HG03103 (cell line): Measurements from ENCODE around the gene CCNE1.
"Not testable (repeated sequence)": the region's sequence is repeated elsewhere in the genome, so short reads cannot be mapped to it uniquely, and the experiment has no call there.

Source experiments
- ATAC-seq: cut with Tn5 transposase; IDR thresholded peaks from one replicate; pipeline ENCODE4 v1.9.1; 2021; ENCODE audit warnings: low read depth; ENCODE audit not compliant: unreplicated experiment

Gene CCNE1

GRCh38 chr19:29785955-29786589, 25.7 kb upstream of the CCNE1 start:
- no peak for ATAC-seq

GRCh38 chr19:29787281-29787680, 24.5 kb upstream of the CCNE1 start:
- no peak for ATAC-seq

GRCh38 chr19:29789007-29789406, 22.8 kb upstream of the CCNE1 start:
- no peak for ATAC-seq

GRCh38 chr19:29793116-29793727, 18.6 kb upstream of the CCNE1 start:
- ATAC-seq, result no peak

- ATAC-seq, result not testable (repeated sequence)
These were observed 17.3 kb upstream of the CCNE1 start for GRCh38 chr19:29794490-29794889.

- ATAC-seq, result no peak
These were observed 16.2 kb upstream of the CCNE1 start for GRCh38 chr19:29795461-29796172.

GRCh38 chr19:29796173-29796573, 15.6 kb upstream of the CCNE1 start:
- no peak for ATAC-seq

- ATAC-seq, result no peak
These were observed 12.9 kb upstream of the CCNE1 start for GRCh38 chr19:29798774-29799497.

- no peak for ATAC-seq
These were observed 11.5 kb upstream of the CCNE1 start for GRCh38 chr19:29800100-29800825.

- ATAC-seq, result not testable (repeated sequence)
These were observed 7.8 kb upstream of the CCNE1 start for GRCh38 chr19:29803951-29804350.

GRCh38 chr19:29804493-29804892, 7.3 kb upstream of the CCNE1 start:
- peak; percentile 83 for ATAC-seq

- ATAC-seq, result no peak
These were observed 6.5 kb upstream of the CCNE1 start for GRCh38 chr19:29805031-29805965.

GRCh38 chr19:29806098-29806866, 5.5 kb upstream of the CCNE1 start:
- ATAC-seq, result no peak

GRCh38 chr19:29807178-29807577, 4.6 kb upstream of the CCNE1 start:
- no peak for ATAC-seq

GRCh38 chr19:29807870-29808405, 3.9 kb upstream of the CCNE1 start:
- no peak for ATAC-seq

- ATAC-seq, result no peak
These were observed 1.8 kb upstream of the CCNE1 start for GRCh38 chr19:29809795-29810503.

- no peak for ATAC-seq
These were observed 1.3 kb upstream of the CCNE1 start for GRCh38 chr19:29810504-29810871.
